Adrenal gland (tissue), 5 donors: ENCODE results near the gene YKT6.

ENCODE experiments used
- POLR2A ChIP-seq, 2 donors: fragments of 450-650 bp; IDR thresholded peaks; one replicate each; pipeline ENCODE4 v1.6.1; 2017; ENCODE audit warnings: antibody characterized with exemption in 2 of 2, mild to moderate bottlenecking in 2 of 2, moderate library complexity in 1 of 2
- TF ChIP-seq, protein P1 (sequence below), 6 experiments: fragments of 450-650 bp in 4 of 6; fragments of 200-600 bp in 2 of 6; sonication (generic) in 1 of 6; IDR thresholded peaks; 1 replicate in 5 of 6; 2 replicates in 1 of 6; pipeline versions ENCODE4 v1.5.1 to v1.8.0; 2016 to 2021; ENCODE audit warnings: antibody characterized with exemption in 6 of 6, mild to moderate bottlenecking in 2 of 6, moderate library complexity in 1 of 6
- donor health status: DM: no; HTN: no; CAD: no.

DNA sequence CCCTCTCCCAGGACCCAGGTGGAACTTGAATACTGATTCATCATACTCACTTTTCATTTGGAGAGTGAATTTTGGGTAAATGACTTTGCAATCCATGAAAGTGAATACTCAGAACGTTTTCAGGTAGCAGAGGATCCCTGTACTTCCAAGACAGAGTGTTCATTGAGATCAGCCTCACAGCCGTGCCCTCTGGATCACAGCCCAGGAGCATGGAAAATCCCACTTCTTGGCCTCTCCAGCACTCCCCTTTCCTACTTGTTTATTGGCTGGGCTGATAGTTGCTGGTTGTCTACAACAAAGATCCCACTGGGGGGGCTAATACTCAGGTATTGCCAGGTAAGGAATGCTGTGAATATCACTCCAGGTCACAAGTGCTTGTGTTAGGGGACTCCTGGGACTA lies 17.4 kb upstream of the YKT6 start:
- TF ChIP-seq, protein P1, sequence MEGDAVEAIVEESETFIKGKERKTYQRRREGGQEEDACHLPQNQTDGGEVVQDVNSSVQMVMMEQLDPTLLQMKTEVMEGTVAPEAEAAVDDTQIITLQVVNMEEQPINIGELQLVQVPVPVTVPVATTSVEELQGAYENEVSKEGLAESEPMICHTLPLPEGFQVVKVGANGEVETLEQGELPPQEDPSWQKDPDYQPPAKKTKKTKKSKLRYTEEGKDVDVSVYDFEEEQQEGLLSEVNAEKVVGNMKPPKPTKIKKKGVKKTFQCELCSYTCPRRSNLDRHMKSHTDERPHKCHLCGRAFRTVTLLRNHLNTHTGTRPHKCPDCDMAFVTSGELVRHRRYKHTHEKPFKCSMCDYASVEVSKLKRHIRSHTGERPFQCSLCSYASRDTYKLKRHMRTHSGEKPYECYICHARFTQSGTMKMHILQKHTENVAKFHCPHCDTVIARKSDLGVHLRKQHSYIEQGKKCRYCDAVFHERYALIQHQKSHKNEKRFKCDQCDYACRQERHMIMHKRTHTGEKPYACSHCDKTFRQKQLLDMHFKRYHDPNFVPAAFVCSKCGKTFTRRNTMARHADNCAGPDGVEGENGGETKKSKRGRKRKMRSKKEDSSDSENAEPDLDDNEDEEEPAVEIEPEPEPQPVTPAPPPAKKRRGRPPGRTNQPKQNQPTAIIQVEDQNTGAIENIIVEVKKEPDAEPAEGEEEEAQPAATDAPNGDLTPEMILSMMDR (IDR thresholded peaks at IDR 0.05): no peak
- TF ChIP-seq POLR2A (IDR thresholded peaks at IDR 0.05): no peak
